SU-DHL-6 (cell line): ENCODE results near the gene ACSS2.

ENCODE experiments used
- H2AFZ ChIP-seq: fragments of 200-600 bp; sonication (generic); 2 replicates; pipeline ENCODE4 v1.6.1; 2014; ENCODE audit warnings: low read depth, mild to moderate bottlenecking, moderate library complexity, mixed read lengths, antibody characterized with exemption, low read length; ENCODE audit not compliant: severe bottlenecking
- H3F3A ChIP-seq: fragments of 200-600 bp; shearing (Covaris generic); 2 replicates; pipeline ENCODE4 v1.6.0; 2016; ENCODE audit warnings: antibody characterized with exemption, mild to moderate bottlenecking; ENCODE audit not compliant: insufficient read depth
- H3K27ac ChIP-seq: fragments of 200-600 bp; sonication (generic); 2 replicates; pipeline ENCODE4 v1.5.1; 2016; ENCODE audit warnings: low read depth, mild to moderate bottlenecking, low read length, moderate library complexity, mixed read lengths
- H3K27me3 ChIP-seq: fragments of 200-600 bp; sonication (generic), shearing (Covaris generic); 2 replicates; pipeline ENCODE4 v1.6.0; 2014; ENCODE audit warnings: mild to moderate bottlenecking, low read length
- H3K36me3 ChIP-seq: fragments of 200-600 bp; sonication (generic); 2 replicates; pipeline ENCODE4 v1.6.1; 2014; ENCODE audit warnings: mild to moderate bottlenecking, low read length, mixed read lengths
- H3K4me2 ChIP-seq: fragments of 300-600, 200-600 bp; shearing (Covaris generic), sonication (generic); 2 replicates; pipeline ENCODE4 v1.6.0; 2014; ENCODE audit warnings: low read length, low read depth, mild to moderate bottlenecking; ENCODE audit not compliant: poor library complexity, severe bottlenecking
- H3K4me3 ChIP-seq: fragments of 200-600 bp; sonication (generic); 2 replicates; pipeline ENCODE4 v1.5.1; 2014; ENCODE audit warnings: antibody characterized with exemption, low read length, mild to moderate bottlenecking, mixed read lengths; ENCODE audit not compliant: insufficient read depth, poor library complexity, severe bottlenecking
- H3K79me2 ChIP-seq: fragments of 200-600 bp; sonication (generic); 2 replicates; pipeline ENCODE4 v1.6.1; 2014; ENCODE audit warnings: mild to moderate bottlenecking, low read length, moderate library complexity; ENCODE audit not compliant: insufficient read depth
- H3K9ac ChIP-seq: fragments of 200-600 bp; sonication (generic); 2 replicates; pipeline ENCODE4 v1.7.0; 2014; ENCODE audit warnings: mild to moderate bottlenecking, low read length
- H3K9me2 ChIP-seq: fragments of 200-600 bp; sonication (generic); replicated peaks from 2 replicates; pipeline ENCODE4 v1.6.1; 2014; ENCODE audit warnings: low read length; ENCODE audit not compliant: insufficient read depth
- H3K9me3 ChIP-seq: fragments of 200-600 bp; sonication (generic); 2 replicates; pipeline ENCODE4 v1.6.1; 2014; ENCODE audit warnings: low read length, mixed read lengths; ENCODE audit not compliant: insufficient read depth
- H4K20me1 ChIP-seq: fragments of 200-600 bp; sonication (generic); 2 replicates; pipeline ENCODE4 v1.6.1; 2014; ENCODE audit warnings: low read depth, mild to moderate bottlenecking, antibody characterized with exemption, low read length, moderate library complexity, mixed read lengths
- EZH2phosphoT487 ChIP-seq: fragments of 200-600 bp; sonication (generic), shearing (Covaris generic); conservative IDR thresholded peaks from 2 replicates; pipeline ENCODE4 v1.6.1; 2018; ENCODE audit warnings: mild to moderate bottlenecking, antibody characterized with exemption, low read length, moderate library complexity, mixed read lengths
- TF ChIP-seq, protein P1 (sequence below): fragments of 200-600 bp; sonication (generic); IDR thresholded peaks from one replicate; pipeline ENCODE4 v1.5.1; 2017; ENCODE audit warnings: antibody characterized with exemption, mild to moderate bottlenecking, low read length, moderate library complexity; ENCODE audit not compliant: insufficient read depth, poor library complexity, severe bottlenecking

Gene ACSS2

DNA sequence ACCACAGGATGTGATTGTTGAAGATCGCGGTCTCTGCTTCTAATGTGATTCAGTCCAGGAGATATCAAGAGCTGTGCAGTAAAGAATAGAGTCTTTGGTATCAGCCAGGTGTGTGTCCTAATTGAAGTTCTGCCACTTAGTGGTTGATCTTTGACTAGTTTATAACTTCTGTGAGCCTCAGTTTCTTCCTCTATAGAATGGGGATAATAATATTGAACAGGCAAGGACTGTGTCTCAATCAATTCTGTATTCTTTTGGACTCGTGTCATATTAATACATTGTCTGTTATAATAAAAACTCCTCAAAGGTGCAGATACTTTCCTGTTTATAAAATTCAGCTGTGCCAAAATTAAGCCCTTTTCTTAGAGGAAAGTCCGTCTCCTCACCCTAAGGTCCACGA lies 27.8 kb upstream of the ACSS2 start:
- H3K9me2 ChIP-seq, result no peaks in the 10 kb centered on the region
- no peak overlapping the region for H3K4me3 ChIP-seq
- no peaks in the 10 kb centered on the region for H3F3A ChIP-seq
- H3K9me3 ChIP-seq, result no peaks in the 10 kb centered on the region
- no peaks in the 10 kb centered on the region for H3K36me3 ChIP-seq
- no peak overlapping the region for H2AFZ ChIP-seq
- H3K27me3 ChIP-seq, result no peaks in the 10 kb centered on the region
- no peaks in the 10 kb centered on the region for H3K79me2 ChIP-seq
- H3K9ac ChIP-seq, result no peak overlapping the region
- H3K27ac ChIP-seq, result no peak overlapping the region
- H4K20me1 ChIP-seq, result no peaks in the 10 kb centered on the region
- H3K4me2 ChIP-seq, result no peak overlapping the region
- TF ChIP-seq, protein P1, sequence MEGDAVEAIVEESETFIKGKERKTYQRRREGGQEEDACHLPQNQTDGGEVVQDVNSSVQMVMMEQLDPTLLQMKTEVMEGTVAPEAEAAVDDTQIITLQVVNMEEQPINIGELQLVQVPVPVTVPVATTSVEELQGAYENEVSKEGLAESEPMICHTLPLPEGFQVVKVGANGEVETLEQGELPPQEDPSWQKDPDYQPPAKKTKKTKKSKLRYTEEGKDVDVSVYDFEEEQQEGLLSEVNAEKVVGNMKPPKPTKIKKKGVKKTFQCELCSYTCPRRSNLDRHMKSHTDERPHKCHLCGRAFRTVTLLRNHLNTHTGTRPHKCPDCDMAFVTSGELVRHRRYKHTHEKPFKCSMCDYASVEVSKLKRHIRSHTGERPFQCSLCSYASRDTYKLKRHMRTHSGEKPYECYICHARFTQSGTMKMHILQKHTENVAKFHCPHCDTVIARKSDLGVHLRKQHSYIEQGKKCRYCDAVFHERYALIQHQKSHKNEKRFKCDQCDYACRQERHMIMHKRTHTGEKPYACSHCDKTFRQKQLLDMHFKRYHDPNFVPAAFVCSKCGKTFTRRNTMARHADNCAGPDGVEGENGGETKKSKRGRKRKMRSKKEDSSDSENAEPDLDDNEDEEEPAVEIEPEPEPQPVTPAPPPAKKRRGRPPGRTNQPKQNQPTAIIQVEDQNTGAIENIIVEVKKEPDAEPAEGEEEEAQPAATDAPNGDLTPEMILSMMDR, result no peak
- TF ChIP-seq EZH2phosphoT487, result no peak

DNA sequence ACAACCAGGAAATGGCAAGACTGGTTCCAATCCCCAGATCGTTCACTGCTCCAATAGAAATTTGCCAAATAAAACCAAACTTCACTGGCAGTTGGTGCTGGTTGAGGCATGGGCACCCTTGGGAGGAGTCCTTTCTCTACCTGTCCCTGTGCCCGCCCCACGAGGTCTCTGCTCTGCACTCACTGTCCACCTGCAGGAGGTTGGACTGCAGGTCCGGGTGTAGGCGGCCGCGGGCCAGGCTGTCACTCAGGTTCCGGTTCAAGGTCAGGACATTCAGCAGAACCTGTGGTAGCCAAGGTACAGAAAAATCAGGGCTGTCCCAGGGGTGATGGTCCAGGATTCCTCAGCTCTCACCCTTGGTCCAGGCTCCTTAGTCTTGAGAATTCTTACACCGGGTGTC lies 26.6 kb upstream of the ACSS2 start:
- no peak overlapping the region for H3K4me3 ChIP-seq
- no peak overlapping the region for H2AFZ ChIP-seq
- no peaks in the 10 kb centered on the region for H4K20me1 ChIP-seq
- no peaks in the 10 kb centered on the region for H3K27me3 ChIP-seq
- H3K79me2 ChIP-seq, result no peaks in the 10 kb centered on the region
- H3F3A ChIP-seq, result no peaks in the 10 kb centered on the region
- H3K36me3 ChIP-seq, result no peaks in the 10 kb centered on the region
- H3K9me3 ChIP-seq, result no peaks in the 10 kb centered on the region
- TF ChIP-seq EZH2phosphoT487, result no peak
- TF ChIP-seq, protein P1, result no peak
- no peak overlapping the region for H3K9ac ChIP-seq
- H3K9me2 ChIP-seq, result no peaks in the 10 kb centered on the region
- no peak overlapping the region for H3K4me2 ChIP-seq
- no peak overlapping the region for H3K27ac ChIP-seq

GRCh38 chr20:34850969-34851368 lies 25.4 kb upstream of the ACSS2 start:
- no peak overlapping the region for H3K27ac ChIP-seq
- H3K36me3 ChIP-seq, result no peaks in the 10 kb centered on the region
- no peaks in the 10 kb centered on the region for H3K9me2 ChIP-seq
- H3F3A ChIP-seq, result no peaks in the 10 kb centered on the region
- H3K9me3 ChIP-seq, result no peaks in the 10 kb centered on the region
- TF ChIP-seq, protein P1, result no peak
- no peak for TF ChIP-seq EZH2phosphoT487
- no peaks in the 10 kb centered on the region for H3K79me2 ChIP-seq
- H3K9ac ChIP-seq, result no peak overlapping the region
- no peak overlapping the region for H2AFZ ChIP-seq
- no peak overlapping the region for H3K4me2 ChIP-seq
- no peak overlapping the region for H3K4me3 ChIP-seq
- H3K27me3 ChIP-seq, result no peaks in the 10 kb centered on the region
- no peaks in the 10 kb centered on the region for H4K20me1 ChIP-seq

DNA sequence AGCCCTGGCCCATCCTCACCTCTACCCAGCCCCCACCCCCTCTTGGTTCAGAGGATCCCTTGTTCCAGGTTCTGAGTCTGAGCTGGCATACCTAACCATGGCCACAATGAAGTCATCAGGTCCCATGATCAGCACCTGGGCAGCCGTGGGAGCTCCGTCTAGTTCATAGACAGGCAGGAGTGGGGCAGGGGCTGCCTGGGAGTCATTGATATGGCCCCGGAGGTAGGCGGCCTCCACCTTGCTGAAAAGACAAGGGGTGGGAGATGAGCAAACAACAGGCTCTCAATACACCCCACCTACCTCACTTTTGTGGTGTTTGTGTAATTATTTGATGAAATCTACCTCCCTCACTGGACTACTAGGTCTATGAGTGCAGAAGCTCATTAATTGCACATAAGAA lies 24.1 kb upstream of the ACSS2 start:
- no peaks in the 10 kb centered on the region for H3K36me3 ChIP-seq
- no peak overlapping the region for H3K4me2 ChIP-seq
- H3K9me3 ChIP-seq, result no peaks in the 10 kb centered on the region
- no peaks in the 10 kb centered on the region for H4K20me1 ChIP-seq
- H3K27ac ChIP-seq, result no peak overlapping the region
- H3K79me2 ChIP-seq, result no peaks in the 10 kb centered on the region
- no peak overlapping the region for H2AFZ ChIP-seq
- no peaks in the 10 kb centered on the region for H3K27me3 ChIP-seq
- no peak overlapping the region for H3K4me3 ChIP-seq
- no peaks in the 10 kb centered on the region for H3K9me2 ChIP-seq
- TF ChIP-seq EZH2phosphoT487, result no peak
- TF ChIP-seq, protein P1, result no peak
- no peak overlapping the region for H3K9ac ChIP-seq
- no peaks in the 10 kb centered on the region for H3F3A ChIP-seq
